ENCODE measurements around the gene FLNB. TPM values are rescaled to one million over a fixed set of nuclear protein-coding genes. Genes with fewer than 3 reads are reported as not detected.

Gene FLNB
- total and polyA plus RNA-seq, 2 experiments from 2014 or later, result 60.6 to 186 TPM

GRCh38 chr3:58202917-58203360, 194.7 kb downstream of the FLNB start:
- no peak overlapping the region for H3K4me2 ChIP-seq (ENCODE audit: unreplicated experiment)
- no peak for TF ChIP-seq EZH2 (IDR thresholded peaks at IDR 0.05; ENCODE audit: insufficient read depth, poor library complexity, severe bottlenecking)
- TF ChIP-seq EZH2phosphoT487 (IDR thresholded peaks at IDR 0.05; ENCODE audit: insufficient read depth, low read depth), result no peak
- 0 out of 2 replicates have a peak, but pooled peaks cover 4% of the 10 kb centered on the region for H3K27me3 ChIP-seq (replicated peaks; ENCODE audit: insufficient read depth)
- no peaks in the 10 kb centered on the region for H3K79me2 ChIP-seq (ENCODE audit: insufficient read depth)
- H4K20me1 ChIP-seq (ENCODE audit: insufficient read depth), result no peaks in the 10 kb centered on the region
- H2AFZ ChIP-seq, result no peak overlapping the region
- no peaks in the 10 kb centered on the region for H3K9me2 ChIP-seq (ENCODE audit: insufficient read depth)
- no peak overlapping the region for H3K9ac ChIP-seq
- DNase-seq, result no peak
- peaks cover 6% of the 10 kb centered on the region for H3K4me1 ChIP-seq (ENCODE audit: insufficient read depth)
- no peak overlapping the region for H3K4me3 ChIP-seq
- H3K36me3 ChIP-seq (ENCODE audit: low read depth), result no peaks in the 10 kb centered on the region
- H3K9me3 ChIP-seq (ENCODE audit: low read depth), result no peaks in the 10 kb centered on the region
- H3F3A ChIP-seq (ENCODE audit: insufficient read depth), result no peaks in the 10 kb centered on the region
- H3K27ac ChIP-seq, result no peak overlapping the region
- in situ Hi-C loops (cut with MboI), result no loop called here
- 73 to 75% methylated on average over 9 of the region's 9 CpGs for WGBS, 2 experiments (ENCODE audit: low coverage in 1 of 2, low lambda C conversion rate in 2 of 2, missing lambda C conversion rate in 2 of 2)

GRCh38 chr3:58203541-58203940, 195.3 kb downstream of the FLNB start:
- Histone ChIP-seq H3K9me2 (ENCODE audit: insufficient read depth) (no peaks in the 10 kb centered on the region), H3K9me3 (ENCODE audit: low read depth) (no peaks in the 10 kb centered on the region), H3K4me1 (ENCODE audit: insufficient read depth) (peaks cover 6% of the 10 kb centered on the region), H3K79me2 (ENCODE audit: insufficient read depth) (no peaks in the 10 kb centered on the region), H3K9ac (no peak overlapping the region), H3F3A (ENCODE audit: insufficient read depth) (no peaks in the 10 kb centered on the region), H4K20me1 (ENCODE audit: insufficient read depth) (no peaks in the 10 kb centered on the region), H3K27me3 (replicated peaks; ENCODE audit: insufficient read depth) (0 out of 2 replicates have a peak, but pooled peaks cover 4% of the 10 kb centered on the region), H3K36me3 (ENCODE audit: low read depth) (no peaks in the 10 kb centered on the region), H3K4me2 (ENCODE audit: unreplicated experiment) (no peak overlapping the region), H3K27ac (no peak overlapping the region), H3K4me3 (no peak overlapping the region), H2AFZ (no peak overlapping the region)
- TF ChIP-seq EZH2phosphoT487 (IDR thresholded peaks at IDR 0.05; ENCODE audit: insufficient read depth, low read depth), result no peak
- TF ChIP-seq EZH2 (IDR thresholded peaks at IDR 0.05; ENCODE audit: insufficient read depth, poor library complexity, severe bottlenecking), result no peak
- WGBS, 2 experiments (ENCODE audit: low coverage in 1 of 2, low lambda C conversion rate in 2 of 2, missing lambda C conversion rate in 2 of 2), result 86 to 89% methylated on average over 4 of the region's 4 CpGs
- in situ Hi-C loops (cut with MboI), result no loop called here
- no peak for DNase-seq

GRCh38 chr3:58204720-58205119, 196.5 kb downstream of the FLNB start:
- H3K9ac ChIP-seq, result no peak overlapping the region
- no peaks in the 10 kb centered on the region for H3F3A ChIP-seq (ENCODE audit: insufficient read depth)
- H3K4me1 ChIP-seq (ENCODE audit: insufficient read depth), result peaks cover 6% of the 10 kb centered on the region
- H3K4me2 ChIP-seq (ENCODE audit: unreplicated experiment), result no peak overlapping the region
- H3K27me3 ChIP-seq (replicated peaks; ENCODE audit: insufficient read depth), result 0 out of 2 replicates have a peak, but pooled peaks cover under 1% of the 10 kb centered on the region
- H2AFZ ChIP-seq, result no peak overlapping the region
- H3K79me2 ChIP-seq (ENCODE audit: insufficient read depth), result no peaks in the 10 kb centered on the region
- H3K27ac ChIP-seq, result no peak overlapping the region
- 75% methylated on average over 4 of the region's 4 CpGs for WGBS, 2 experiments (ENCODE audit: low coverage in 1 of 2, low lambda C conversion rate in 2 of 2, missing lambda C conversion rate in 2 of 2)
- no peaks in the 10 kb centered on the region for H4K20me1 ChIP-seq (ENCODE audit: insufficient read depth)
- no peaks in the 10 kb centered on the region for H3K36me3 ChIP-seq (ENCODE audit: low read depth)
- no peak overlapping the region for H3K4me3 ChIP-seq
- H3K9me3 ChIP-seq (ENCODE audit: low read depth), result no peaks in the 10 kb centered on the region
- TF ChIP-seq EZH2phosphoT487 (IDR thresholded peaks at IDR 0.05; ENCODE audit: insufficient read depth, low read depth) (no peak), EZH2 (IDR thresholded peaks at IDR 0.05; ENCODE audit: insufficient read depth, poor library complexity, severe bottlenecking) (no peak)
- no peaks in the 10 kb centered on the region for H3K9me2 ChIP-seq (ENCODE audit: insufficient read depth)
- DNase-seq, result no peak
- in situ Hi-C loops (cut with MboI), result no loop called here

GRCh38 chr3:58205981-58206380, 197.8 kb downstream of the FLNB start:
- H3K9me2 ChIP-seq (ENCODE audit: insufficient read depth), result no peaks in the 10 kb centered on the region
- H3K4me1 ChIP-seq (ENCODE audit: insufficient read depth), result peaks cover 6% of the 10 kb centered on the region
- 63 to 72% methylated on average over 4 of the region's 4 CpGs for WGBS, 2 experiments (ENCODE audit: low coverage in 1 of 2, low lambda C conversion rate in 2 of 2, missing lambda C conversion rate in 2 of 2)
- H3K27me3 ChIP-seq (replicated peaks; ENCODE audit: insufficient read depth), result no peaks in the 10 kb centered on the region
- H3K4me2 ChIP-seq (ENCODE audit: unreplicated experiment), result no peak overlapping the region
- in situ Hi-C loops (cut with MboI), result no loop called here
- H3K36me3 ChIP-seq (ENCODE audit: low read depth), result no peaks in the 10 kb centered on the region
- H3K79me2 ChIP-seq (ENCODE audit: insufficient read depth), result no peaks in the 10 kb centered on the region
- no peak overlapping the region for H3K9ac ChIP-seq
- H3K27ac ChIP-seq, result no peak overlapping the region
- no peak overlapping the region for H3K4me3 ChIP-seq
- H3F3A ChIP-seq (ENCODE audit: insufficient read depth), result no peaks in the 10 kb centered on the region
- H4K20me1 ChIP-seq (ENCODE audit: insufficient read depth), result no peaks in the 10 kb centered on the region
- no peak for DNase-seq
- no peak for TF ChIP-seq EZH2 (IDR thresholded peaks at IDR 0.05; ENCODE audit: insufficient read depth, poor library complexity, severe bottlenecking)
- TF ChIP-seq EZH2phosphoT487 (IDR thresholded peaks at IDR 0.05; ENCODE audit: insufficient read depth, low read depth), result no peak
- no peak overlapping the region for H2AFZ ChIP-seq
- H3K9me3 ChIP-seq (ENCODE audit: low read depth), result no peaks in the 10 kb centered on the region

All from GM23248 (cell line).